Spleen (tissue), 11 donors: Measurements from ENCODE around the gene ANKS1B. TPM values are rescaled to one million over a fixed set of nuclear protein-coding genes. Genes with fewer than 3 reads are reported as not detected.

Source experiments
- DNase-seq: peaks from one replicate; pipeline ENCODE4 v3.0.0-alpha.2; 2020
- H3K27ac ChIP-seq, 8 donors: fragments of 200-600 bp; sonication (generic) in 7 of 8; 1 replicate in 4 of 8; 2 replicates in 4 of 8; pipeline versions ENCODE4 v1.5.0 to v1.8.0; 2016 to 2021; ENCODE audit warnings: inconsistent platforms in 4 of 8, mild to moderate bottlenecking in 4 of 8, moderate library complexity in 1 of 8
- H3K27me3 ChIP-seq, 7 donors: fragments of 200-600 bp; sonication (generic) in 6 of 7; replicated peaks in 1 of 7; 1 replicate in 4 of 7; 2 replicates in 3 of 7; pipeline versions ENCODE4 v1.5.0 to v1.8.0; 2016 to 2021; ENCODE audit warnings: inconsistent platforms in 3 of 7, mild to moderate bottlenecking in 1 of 7
- H3K36me3 ChIP-seq, 6 donors: fragments of 200-600 bp; sonication (generic) in 5 of 6; 1 replicate in 4 of 6; 2 replicates in 2 of 6; pipeline versions ENCODE4 v1.5.0 to v1.8.0; 2016 to 2021; ENCODE audit warnings: inconsistent platforms in 2 of 6
- H3K4me1 ChIP-seq, 6 donors: fragments of 200-600 bp; sonication (generic) in 5 of 6; 1 replicate in 3 of 6; 2 replicates in 3 of 6; pipeline versions ENCODE4 v1.5.0 to v1.8.0; 2016 to 2021; ENCODE audit warnings: inconsistent platforms in 3 of 6
- H3K4me3 ChIP-seq, 8 donors: fragments of 200-600 bp; sonication (generic) in 7 of 8; 1 replicate in 4 of 8; 2 replicates in 4 of 8; pipeline versions ENCODE4 v1.5.0 to v1.8.0; 2016 to 2021; ENCODE audit warnings: inconsistent platforms in 4 of 8, mild to moderate bottlenecking in 4 of 8, moderate library complexity in 2 of 8
- H3K9me3 ChIP-seq, 8 donors: fragments of 200-600 bp; sonication (generic) in 7 of 8; 1 replicate in 4 of 8; 2 replicates in 4 of 8; pipeline versions ENCODE4 v1.5.0 to v1.8.0; 2016 to 2021; ENCODE audit warnings: inconsistent platforms in 4 of 8
- CTCF ChIP-seq, 11 experiments: fragments of 200-600 bp in 7 of 11; fragments of 450-650 bp in 4 of 11; sonication (generic) in 4 of 11; IDR thresholded peaks in 8 of 11; conservative IDR thresholded peaks in 3 of 11; 1 replicate in 7 of 11; 2 replicates in 4 of 11; pipeline versions ENCODE4 v1.4.0 to v1.8.0; 2016 to 2021; ENCODE audit warnings: antibody characterized with exemption in 11 of 11, inconsistent platforms in 4 of 11, mild to moderate bottlenecking in 1 of 11
- POLR2A ChIP-seq, 3 donors: fragments of 450-650 bp; IDR thresholded peaks; one replicate each; pipeline ENCODE4 v1.5.1; 2017; ENCODE audit warnings: antibody characterized with exemption in 3 of 3, mild to moderate bottlenecking in 1 of 3
- POLR2AphosphoS5 ChIP-seq, 3 donors: sonication (generic); formaldehyde crosslinking; IDR thresholded peaks; one replicate each; pipeline ENCODE4 v1.5.1; 2017; ENCODE audit warnings: antibody characterized with exemption in 3 of 3
- WGBS, 5 donors: extraction: QIAGEN DNeasy Blood & Tissue Kit in 3 of 5; methylation state at CpG; one replicate each; pipeline versions ENCODE4 v1.1.5 to v1.1.7; 2013 to 2018; 5-methylcytosine and 5-hydroxymethylcytosine counted together
- intact Hi-C: fragments of 100-400 bp; cut with DNase I; formaldehyde crosslinking; loops from one replicate; pipeline ENCODE4 v1.15.0; 2023; ENCODE audit warnings: low total_unique reads
- polyA plus RNA-seq, 3 donors: library from polyadenylated mRNA; stranded (reverse); fragments of 200-250 nt; gene quantifications; one replicate each; pipeline ENCODE4 v1.2.1, GENCODE V29; 2013
- total RNA-seq, 7 donors: library from RNA; depleted of rRNA in 3 of 7; stranded (reverse); fragments of >200 nt in 3 of 7; fragmentation: NEBNext Ultra II Directional in 4 of 7; extraction: Animal tissue kit (Norgen Biotek cat#: 25700) in 4 of 7; gene quantifications; one replicate each; pipeline versions ENCODE4 v1.1.0 to v1.2.1, GENCODE V29; 2016 to 2021
- donor health status: healthy with polysubstance abuse.
- donor health status: DM: no; HTN: no; CAD: no; lungs with moderate emphysema.
- donor health status: DM: no; HTN: no; CAD: no.
- donor health status: Bipolar disorder and iron deficiency.
- donor health status: healthy.
- donor health status: DM: no; HTN: no; CAD: no.
- donor health status: DM: yes; HTN: yes; CAD: no.

ANKS1B gene
- total and polyA plus RNA-seq, 10 donors = 0.21 to 8.0 (median 4.2) TPM

- Histone ChIP-seq H3K4me1 (no peaks in the 10 kb centered on the region), H3K27ac (no peak overlapping the region), H3K9me3 (no peaks in the 10 kb centered on the region), H3K4me3 (no peak overlapping the region), H3K27me3 (peaks cover 0 to 16% (median 0%) of the 10 kb centered on the region in 7 donors), H3K36me3 (no peaks in the 10 kb centered on the region)
- TF ChIP-seq POLR2A (IDR thresholded peaks at IDR 0.05) (no peak), POLR2AphosphoS5 (IDR thresholded peaks at IDR 0.05) (no peak), CTCF (IDR thresholded peaks at IDR 0.05 in 8 of 11, conservative IDR thresholded peaks at IDR 0.05 in 3 of 11) (no peak)
- 36 to 47% (median 42%) methylated on average over 6 of the region's 6 CpGs for WGBS, 5 donors
- intact Hi-C loops = no loop called here
- DNase-seq = no peak
Measured at GRCh38 chr12:98808243-98808875, 1176.4 kb downstream of the ANKS1B start.

- intact Hi-C loops = no loop called here
- Histone ChIP-seq H3K27me3 (peaks cover 0 to 16% (median 0%) of the 10 kb centered on the region in 7 donors), H3K9me3 (no peaks in the 10 kb centered on the region), H3K36me3 (no peaks in the 10 kb centered on the region), H3K4me1 (no peaks in the 10 kb centered on the region), H3K4me3 (no peak overlapping the region), H3K27ac (no peak overlapping the region)
- DNase-seq = no peak
- no peak for TF ChIP-seq POLR2A (IDR thresholded peaks at IDR 0.05)
- no peak for TF ChIP-seq POLR2AphosphoS5 (IDR thresholded peaks at IDR 0.05)
- no peak for TF ChIP-seq CTCF (IDR thresholded peaks at IDR 0.05 in 8 of 11, conservative IDR thresholded peaks at IDR 0.05 in 3 of 11)
- WGBS, 5 donors = 65 to 78% (median 76%) methylated on average over 2 of the region's 2 CpGs
Measured at GRCh38 chr12:98807187-98807586, 1177.5 kb downstream of the ANKS1B start.

GRCh38 chr12:98803468-98804209 is 1181.1 kb downstream of the ANKS1B start:
- Histone ChIP-seq H3K27me3 (peaks cover 0 to 13% (median 0%) of the 10 kb centered on the region in 7 donors), H3K4me1 (no peaks in the 10 kb centered on the region), H3K9me3 (no peaks in the 10 kb centered on the region), H3K4me3 (no peak overlapping the region), H3K27ac (no peak overlapping the region), H3K36me3 (no peaks in the 10 kb centered on the region)
- no peak for TF ChIP-seq CTCF (IDR thresholded peaks at IDR 0.05 in 8 of 11, conservative IDR thresholded peaks at IDR 0.05 in 3 of 11)
- TF ChIP-seq POLR2AphosphoS5 (IDR thresholded peaks at IDR 0.05) = no peak
- no peak for TF ChIP-seq POLR2A (IDR thresholded peaks at IDR 0.05)
- intact Hi-C loops = no loop called here
- 78 to 84% (median 82%) methylated on average over 6 of the region's 6 CpGs for WGBS, 5 donors
- no peak for DNase-seq

DNA sequence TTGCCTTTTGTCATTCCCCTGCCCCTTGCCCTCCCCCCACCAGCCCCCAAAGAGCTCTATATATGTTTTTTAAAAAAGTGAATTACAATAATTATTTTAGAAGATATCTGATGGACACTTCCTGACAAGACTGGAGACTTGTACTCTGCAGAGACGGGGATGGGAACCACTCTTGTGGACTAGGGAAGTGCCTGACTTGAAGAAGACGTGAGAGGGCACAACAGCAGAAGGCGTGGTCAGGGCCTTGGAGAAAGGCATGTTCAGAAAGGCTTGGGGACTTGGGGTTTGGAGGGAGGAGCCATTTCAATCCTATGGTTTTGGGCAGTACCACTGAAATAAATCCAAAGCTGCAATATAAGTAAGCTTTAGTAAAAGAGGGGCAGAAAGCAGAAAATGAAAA is 1184.9 kb downstream of the ANKS1B start:
- no peaks in the 10 kb centered on the region for H3K4me1 ChIP-seq
- peaks cover 0 to 14% (median 0%) of the 10 kb centered on the region in 7 donors for H3K27me3 ChIP-seq
- WGBS, 5 donors = 61 to 77% (median 64%) methylated on average over 3 of the region's 3 CpGs
- intact Hi-C loops = no loop called here
- H3K9me3 ChIP-seq = no peaks in the 10 kb centered on the region
- DNase-seq = no peak
- no peak overlapping the region for H3K4me3 ChIP-seq
- H3K27ac ChIP-seq = no peak overlapping the region
- no peaks in the 10 kb centered on the region for H3K36me3 ChIP-seq
- no peak for TF ChIP-seq POLR2A (IDR thresholded peaks at IDR 0.05)
- no peak for TF ChIP-seq POLR2AphosphoS5 (IDR thresholded peaks at IDR 0.05)
- TF ChIP-seq CTCF (IDR thresholded peaks at IDR 0.05 in 8 of 11, conservative IDR thresholded peaks at IDR 0.05 in 3 of 11) = no peak
